D721Med (cell line): ENCODE results near the gene ACYP1.
A peak's percentile ranks its signal among the peaks of the same experiment; 100 is the strongest.

Experiments used
- DNase-seq: peaks from one replicate; pipeline ENCODE4 v3.0.0; 2011; ENCODE audit warnings: low spot score; ENCODE audit not compliant: insufficient read length
- FAIRE-seq: peaks from 2 replicates; lab custom pipeline; 2011; peaks lifted over from hg19 to GRCh38; lab: Jason Lieb, UNC
- CTCF ChIP-seq: IDR thresholded peaks from 2 replicates; pipeline ENCODE4 v1.5.1; 2012; ENCODE audit warnings: mild to moderate bottlenecking, control low read depth; ENCODE audit not compliant: insufficient read depth; ENCODE audit errors: missing control alignments

ACYP1 gene

GRCh38 chr14:75095690-75096089 lies 31.9 kb upstream of the ACYP1 start:
- no peak for TF ChIP-seq CTCF
- FAIRE-seq (no peak), DNase-seq (no peak)

GRCh38 chr14:75094896-75095295 lies 31.1 kb upstream of the ACYP1 start:
- no peak for TF ChIP-seq CTCF
- FAIRE-seq (no peak), DNase-seq (no peak)

GRCh38 chr14:75092698-75093097 lies 28.9 kb upstream of the ACYP1 start:
- TF ChIP-seq CTCF, result no peak

GRCh38 chr14:75091251-75091650 lies 27.4 kb upstream of the ACYP1 start:
- TF ChIP-seq CTCF, result no peak

More at GRCh38 chr14:75092698-75093097, 28.9 kb upstream of the ACYP1 start:
- FAIRE-seq (no peak), DNase-seq (no peak)

GRCh38 chr14:75090353-75090752 lies 26.5 kb upstream of the ACYP1 start:
- FAIRE-seq, result no peak

More at GRCh38 chr14:75091251-75091650, 27.4 kb upstream of the ACYP1 start:
- DNase-seq (no peak), FAIRE-seq (no peak)

GRCh38 chr14:75088566-75089373 lies 24.9 kb upstream of the ACYP1 start:
- peak; percentile 89 for TF ChIP-seq CTCF
- FAIRE-seq (peak; percentile 35), DNase-seq (no peak)

More at GRCh38 chr14:75090353-75090752, 26.5 kb upstream of the ACYP1 start:
- TF ChIP-seq CTCF, result no peak
- no peak for DNase-seq

GRCh38 chr14:75088153-75088552 lies 24.3 kb upstream of the ACYP1 start:
- DNase-seq, result no peak
- TF ChIP-seq CTCF, result no peak
- no peak for FAIRE-seq
